HG03196 (cell line): ENCODE data around the gene ARHGEF2.
A peak's percentile ranks its signal among the peaks of the same experiment; 100 is the strongest.
"Not testable (repeated sequence)": the region's sequence is repeated elsewhere in the genome, so short reads cannot be mapped to it uniquely, and the experiment has no call there.

ENCODE experiments used
- ATAC-seq: cut with Tn5 transposase; IDR thresholded peaks from one replicate; pipeline ENCODE4 v1.9.1; 2021; ENCODE audit not compliant: unreplicated experiment

ARHGEF2 gene

GRCh38 chr1:155993595-155993994 is 15.2 kb upstream of the ARHGEF2 start:
- ATAC-seq: no peak

DNA sequence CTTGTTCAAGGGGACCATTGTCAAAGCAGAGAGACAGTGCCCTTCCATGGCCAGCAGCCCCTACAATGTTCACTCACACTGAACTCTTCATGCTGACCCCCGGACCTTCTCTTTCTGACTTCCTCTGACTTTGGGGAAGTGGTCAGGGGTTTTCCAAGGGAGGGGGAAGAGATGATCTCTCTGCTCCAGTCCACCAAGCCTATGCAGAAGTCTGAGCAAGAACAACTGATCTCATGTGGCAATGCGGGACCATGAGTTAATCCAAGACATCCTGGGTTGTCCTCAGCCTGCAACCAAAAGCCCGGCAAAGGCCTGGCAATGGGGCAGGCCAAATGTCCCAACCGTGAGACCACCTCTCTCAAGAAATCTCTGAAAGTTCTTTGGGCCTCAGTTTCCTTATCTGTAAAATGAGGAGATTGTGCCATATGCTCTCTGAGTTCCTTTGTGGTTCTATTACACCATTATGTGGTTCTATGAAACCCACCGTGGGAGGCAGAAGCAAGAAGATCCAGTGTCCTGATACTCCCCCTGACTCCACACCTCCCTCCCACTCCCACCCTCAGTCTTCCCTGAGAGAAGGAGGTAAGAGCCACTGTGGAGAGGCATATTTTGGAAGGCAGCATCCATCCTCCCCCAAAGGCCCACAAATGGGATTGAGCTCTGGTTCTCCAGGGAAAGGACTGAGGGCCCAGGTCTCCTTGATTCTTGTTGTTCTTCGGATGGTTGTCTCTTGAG is 11.8 kb upstream of the ARHGEF2 start:
- ATAC-seq: no peak

DNA sequence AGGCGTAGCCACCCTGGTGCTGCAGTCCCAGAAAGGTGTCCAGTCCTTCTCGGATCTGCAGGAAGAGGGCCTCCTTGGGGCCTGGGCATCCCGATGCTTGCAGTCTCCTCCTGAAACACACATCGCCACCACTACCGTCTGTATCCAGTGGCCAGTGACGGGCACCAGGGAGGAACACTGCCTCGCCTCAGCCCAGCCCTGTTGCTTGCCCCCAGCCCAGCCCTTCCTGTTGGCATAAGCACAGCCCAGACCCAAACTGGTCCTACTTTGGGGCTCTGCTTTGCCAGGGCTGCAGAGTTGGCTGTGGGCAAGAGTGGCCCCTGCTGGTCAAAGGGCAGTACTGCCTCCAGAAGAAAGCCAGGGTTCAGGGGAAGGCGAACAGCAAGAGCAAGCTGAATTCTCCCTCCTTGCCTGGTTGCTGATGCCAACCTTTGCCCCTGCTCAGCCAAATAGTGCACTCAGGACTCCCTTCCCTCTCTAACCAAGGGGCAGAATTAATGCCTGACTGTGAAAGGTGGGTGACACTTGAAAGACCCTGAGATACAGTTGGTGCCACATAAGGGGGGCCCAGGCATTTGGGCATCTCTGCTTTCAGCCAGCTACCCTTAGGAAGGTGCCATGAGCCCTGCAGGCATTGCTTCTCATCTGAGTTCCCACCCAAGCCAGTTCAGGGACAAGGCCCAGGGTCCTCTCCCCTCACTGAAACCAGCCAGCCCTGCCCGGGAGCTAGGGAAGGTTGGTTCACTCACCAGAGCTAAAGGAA is 11.1 kb upstream of the ARHGEF2 start:
- ATAC-seq: peak; percentile 66

DNA sequence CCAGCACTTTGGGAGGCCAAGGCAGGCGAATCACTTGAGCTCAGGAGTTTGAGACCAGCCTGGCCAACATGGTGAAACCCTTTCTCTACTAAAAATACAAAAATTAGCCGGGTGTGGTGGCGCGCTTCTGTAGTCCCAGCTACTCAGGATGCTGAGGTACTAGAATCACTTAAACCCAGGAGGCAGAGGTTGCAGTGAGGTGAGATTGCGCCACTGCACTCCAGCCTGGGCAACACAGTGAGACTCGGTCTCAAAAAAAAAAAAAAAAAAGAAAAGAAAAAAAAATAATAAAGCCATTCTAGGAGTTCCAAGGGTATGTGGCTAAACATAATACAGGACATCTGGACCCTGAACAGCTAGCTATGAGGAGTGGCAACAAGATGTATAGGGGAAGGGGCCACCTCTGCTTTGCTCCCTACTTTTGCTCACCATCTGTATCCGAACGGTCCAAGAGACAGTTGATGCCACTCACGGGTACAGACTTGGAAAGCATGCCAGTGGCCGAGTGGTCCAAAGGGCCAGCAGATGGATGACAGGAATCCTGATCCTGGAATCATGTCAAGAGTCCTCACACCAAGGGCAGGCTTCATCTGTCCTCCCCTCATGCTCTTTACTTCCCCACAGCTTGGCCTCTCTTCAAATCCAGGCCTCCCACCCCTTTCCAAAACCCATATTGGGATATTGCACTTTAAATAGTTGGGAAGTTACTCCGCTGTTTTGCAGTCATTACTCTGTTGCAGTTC is 6.7 kb upstream of the ARHGEF2 start:
- ATAC-seq: not testable (repeated sequence)

DNA sequence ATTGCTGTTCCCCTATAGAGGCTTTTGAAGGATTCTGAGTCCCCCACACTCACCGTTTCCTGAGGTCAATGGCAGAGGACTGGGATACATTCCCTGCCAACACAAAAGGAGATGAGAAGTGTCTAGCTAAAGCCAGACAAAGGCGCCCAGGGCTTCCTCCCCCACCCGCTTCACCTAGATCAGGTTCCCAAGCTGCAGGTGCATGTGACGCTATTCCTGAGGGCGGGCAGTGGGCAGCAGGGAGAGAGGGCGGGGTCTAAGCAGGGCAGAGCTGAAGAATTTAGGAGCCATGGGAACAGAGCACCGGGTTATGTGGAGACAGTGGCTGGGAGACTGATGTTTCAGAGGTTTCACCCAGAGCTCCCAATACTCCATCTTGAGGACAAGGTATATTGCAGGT is 6.0 kb upstream of the ARHGEF2 start:
- no peak for ATAC-seq

DNA sequence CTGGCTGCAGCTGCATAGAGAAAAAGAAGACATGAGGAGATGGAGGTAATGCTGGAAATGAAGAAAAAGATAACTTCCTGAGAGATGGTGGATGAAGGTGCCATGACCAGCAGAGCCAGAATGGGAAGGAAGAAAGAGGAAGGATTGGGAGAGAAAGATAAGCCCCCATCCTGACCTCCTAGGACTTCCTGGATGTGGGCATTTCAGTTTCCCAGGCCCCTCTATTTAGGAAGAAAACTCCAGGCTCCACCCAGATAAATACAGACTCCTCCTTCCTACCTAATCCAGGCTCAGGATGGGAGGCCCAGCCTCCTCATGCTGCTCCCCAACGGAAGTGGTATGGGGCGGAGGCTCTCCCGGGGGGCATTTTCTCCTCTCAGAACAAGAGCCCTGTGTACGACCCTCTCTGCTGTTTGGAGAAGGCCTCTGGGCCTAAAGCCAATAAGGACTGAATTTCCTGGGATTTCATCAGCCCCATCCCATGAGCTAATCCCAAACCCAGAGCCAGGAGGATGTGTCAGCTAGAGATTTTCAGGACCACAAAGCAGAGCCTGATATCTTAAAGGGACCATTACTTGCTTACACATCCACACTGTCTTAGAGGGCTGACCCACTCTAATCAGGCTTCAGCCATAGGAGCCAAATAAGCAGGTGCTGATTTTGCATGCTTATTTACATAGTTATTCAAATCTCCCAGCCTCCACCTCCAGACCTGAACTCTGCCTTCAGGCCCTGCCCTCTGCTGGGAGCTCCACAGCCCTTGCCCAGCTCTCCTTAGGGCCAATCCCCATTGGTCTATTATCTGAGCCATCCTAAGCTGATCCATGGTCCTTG is 5.1 kb upstream of the ARHGEF2 start:
- ATAC-seq: no peak

- ATAC-seq: no peak
These were observed 3.8 kb upstream of the ARHGEF2 start for GRCh38 chr1:155982106-155982505.

DNA sequence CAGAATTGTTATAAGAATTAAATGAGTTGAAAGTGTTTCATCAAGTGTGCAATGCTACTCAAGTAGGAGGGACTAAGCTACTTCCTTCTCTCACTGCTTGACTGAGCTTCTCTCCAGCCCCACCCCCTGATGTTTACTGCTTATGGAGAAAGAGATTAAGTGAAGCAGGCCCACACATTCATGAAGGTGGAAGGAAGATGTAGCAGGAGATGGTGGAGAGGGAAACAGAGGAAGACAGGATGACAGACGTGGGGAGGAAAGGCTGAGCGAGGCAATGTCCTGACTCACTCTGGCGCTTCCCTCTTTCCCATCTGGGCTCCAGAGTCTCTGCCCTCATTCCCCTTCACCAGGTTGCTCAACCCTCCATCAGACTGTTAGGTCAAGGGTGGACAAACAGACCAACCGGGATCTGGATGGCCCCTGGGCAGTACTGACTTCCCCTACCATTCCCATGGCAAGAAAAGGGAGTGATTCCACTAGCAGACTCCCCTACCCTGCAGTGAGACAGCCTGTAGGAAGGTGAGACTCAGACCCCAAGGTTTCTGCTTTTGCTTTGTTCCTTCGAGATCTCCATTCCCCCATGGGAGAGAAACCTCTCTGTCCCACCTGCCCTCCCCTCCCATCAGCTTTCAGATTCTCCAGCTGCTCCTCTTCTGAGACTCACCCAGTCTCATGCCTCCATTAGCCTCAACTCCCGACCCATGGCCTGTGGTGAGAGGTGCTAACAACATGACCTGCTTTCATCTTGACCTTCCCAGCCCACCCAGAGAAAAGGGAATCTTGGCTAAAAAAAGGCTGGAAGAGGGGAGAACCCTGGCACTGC is 3.1 kb upstream of the ARHGEF2 start:
- no peak for ATAC-seq

- ATAC-seq: no peak
These were observed 1.4 kb upstream of the ARHGEF2 start for GRCh38 chr1:155979597-155980343.

GRCh38 chr1:155978973-155979429 is 654 bp upstream of the ARHGEF2 start:
- ATAC-seq: no peak

- no peak for ATAC-seq
These were observed 540 bp downstream of the ARHGEF2 start for GRCh38 chr1:155977690-155978324.

DNA sequence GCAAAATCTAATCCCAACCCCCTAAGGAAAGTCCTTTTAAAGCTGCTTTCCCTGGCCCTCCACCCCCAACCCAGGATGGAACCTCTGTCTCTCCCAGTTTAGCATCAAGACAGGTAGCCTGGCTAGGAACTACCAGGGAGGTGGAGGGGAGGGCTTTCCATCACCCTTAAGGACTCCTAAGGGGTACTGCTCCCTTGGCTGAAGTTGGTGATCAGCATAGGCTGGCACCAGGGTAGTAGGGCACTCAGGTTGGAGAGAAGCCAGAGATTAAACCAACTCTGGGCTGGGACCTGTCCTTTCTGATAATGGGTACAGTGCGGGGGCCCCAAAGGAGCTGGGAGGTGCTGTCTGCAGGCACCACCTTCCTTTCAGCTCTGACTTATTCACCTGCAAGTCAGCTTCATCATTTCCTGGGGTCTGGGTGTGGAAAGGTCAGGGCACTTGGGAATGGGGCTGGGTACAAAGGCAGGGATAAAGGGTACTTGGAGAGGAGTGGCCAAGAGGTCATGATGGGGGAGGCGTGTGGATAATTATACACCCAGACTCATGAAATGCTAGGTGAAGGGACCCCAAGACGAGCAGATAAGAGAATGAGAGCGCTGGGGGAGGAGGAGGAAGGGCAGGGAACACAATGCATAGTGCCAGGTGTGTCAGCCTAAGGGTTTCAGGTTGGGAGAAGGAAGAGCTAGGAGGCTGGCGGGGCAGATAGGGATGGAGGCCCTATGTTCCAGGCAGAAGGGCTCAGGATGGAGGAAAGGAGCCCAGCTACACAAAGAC is 1.2 kb downstream of the ARHGEF2 start:
- ATAC-seq: no peak

DNA sequence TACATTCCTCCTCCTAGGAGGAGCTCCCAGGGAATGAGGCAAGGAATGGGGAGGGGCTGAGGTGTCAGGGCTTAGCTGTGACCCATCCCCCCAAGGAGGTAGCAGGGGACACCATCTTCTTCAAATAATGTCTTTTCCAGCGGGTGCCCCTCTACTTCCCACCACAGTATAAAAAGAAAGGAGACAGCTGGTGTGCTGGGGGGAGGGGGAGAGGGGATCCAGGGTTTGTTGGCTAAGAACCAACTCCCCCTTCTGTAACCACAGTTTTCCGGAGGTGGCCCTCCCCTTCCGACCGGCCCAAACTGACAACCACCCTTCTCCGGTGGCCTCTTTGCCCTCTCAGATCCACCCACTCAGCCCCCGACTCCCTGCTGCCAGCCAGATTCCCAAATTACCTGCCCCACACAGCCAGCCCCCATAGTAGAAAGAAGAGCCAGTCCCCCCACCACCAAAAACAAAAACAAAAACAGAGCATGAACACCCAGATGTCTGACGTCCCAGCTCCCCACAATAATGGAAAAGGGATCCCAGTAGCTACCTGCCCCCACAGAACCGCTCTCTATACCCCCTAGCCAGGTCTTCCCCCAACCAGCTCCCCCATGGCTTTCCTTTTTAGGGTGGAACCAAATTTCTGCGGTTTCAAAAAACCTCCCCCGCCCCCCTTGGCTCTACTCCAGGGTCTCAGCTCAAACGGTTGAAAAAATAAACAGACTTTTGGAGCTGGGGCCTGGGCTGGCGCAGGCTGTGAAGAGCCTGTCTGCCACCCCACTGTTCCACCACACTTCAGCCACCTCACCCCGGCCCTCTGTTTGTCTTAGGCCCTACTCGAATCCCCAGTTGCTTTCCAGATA is 2.1 kb downstream of the ARHGEF2 start:
- no peak for ATAC-seq

DNA sequence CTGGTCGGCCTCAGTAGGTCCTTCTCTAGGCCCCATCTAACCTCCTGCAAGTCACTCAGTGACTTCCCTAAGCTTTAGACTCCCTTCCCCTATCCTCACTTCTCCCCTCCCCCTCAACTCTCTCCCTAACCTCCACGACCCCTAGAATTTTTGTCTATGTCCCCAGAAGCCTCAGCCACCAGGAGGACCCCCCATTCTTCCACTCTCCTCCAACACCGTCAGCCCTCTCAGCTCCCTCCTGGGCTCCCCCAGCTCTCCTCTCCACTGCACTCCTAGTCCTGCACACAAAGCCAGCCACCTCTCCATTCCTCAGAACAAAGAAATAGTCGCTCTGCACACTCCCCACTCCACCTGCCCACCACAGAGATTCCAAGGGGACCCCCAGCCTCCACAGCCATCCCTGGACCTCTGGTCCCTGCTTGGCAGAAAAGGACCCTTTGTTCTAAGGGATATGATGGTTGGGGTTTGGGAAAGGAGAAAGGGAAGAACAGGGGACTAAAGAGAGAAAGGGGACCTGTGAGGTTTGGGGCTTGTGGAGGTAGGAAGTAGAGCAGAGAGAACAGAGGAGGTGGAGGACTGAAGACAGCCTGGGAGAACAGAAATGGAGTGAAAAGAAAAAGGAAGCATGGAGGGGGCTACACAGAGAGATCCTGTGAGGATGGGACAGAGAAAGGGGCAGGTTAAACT is 2.8 kb downstream of the ARHGEF2 start:
- ATAC-seq: no peak

DNA sequence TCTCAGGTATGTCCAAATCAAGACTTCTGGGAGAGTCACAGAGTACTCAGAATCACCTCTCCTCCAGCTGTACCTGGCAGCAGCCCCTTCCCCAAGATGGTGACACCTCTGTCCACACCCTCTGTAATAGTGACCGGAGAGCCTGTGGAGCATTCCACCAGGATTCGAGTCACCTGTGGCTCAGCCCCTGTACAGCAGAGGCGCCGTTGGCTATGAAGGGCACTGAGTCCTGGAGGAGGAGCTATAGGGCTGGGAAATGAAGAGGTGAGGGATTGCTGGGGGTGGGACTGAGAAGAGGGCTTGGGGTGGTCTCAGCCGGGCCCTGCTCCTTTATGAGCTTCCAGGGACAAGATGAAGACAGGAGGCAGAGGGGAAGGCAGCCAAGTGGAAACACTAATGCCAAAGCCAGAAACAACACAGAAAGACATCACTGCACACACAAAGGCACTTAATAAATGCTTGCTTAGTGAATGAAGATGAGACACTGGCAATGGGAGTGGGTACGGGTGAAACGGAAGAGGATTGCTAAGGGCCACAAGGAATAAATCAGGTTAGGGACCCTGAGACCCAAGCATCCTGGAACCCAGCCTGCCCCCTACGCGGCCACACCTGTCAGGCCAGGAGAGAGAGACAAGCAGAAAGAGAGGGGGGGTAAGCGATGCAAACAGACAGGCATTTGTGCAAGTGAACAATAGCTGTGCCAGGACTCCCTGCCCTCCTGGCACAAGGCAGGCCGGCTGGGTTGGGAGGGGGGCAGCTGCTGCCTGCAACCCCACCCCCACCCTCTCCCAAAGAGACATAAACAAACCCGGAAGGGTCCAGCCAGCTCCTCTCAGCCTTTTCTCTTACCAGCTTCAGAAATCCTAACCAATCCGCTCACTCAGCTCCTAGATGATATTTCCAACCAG is 3.9 kb downstream of the ARHGEF2 start:
- no peak for ATAC-seq

- ATAC-seq: no peak
These were observed 4.6 kb downstream of the ARHGEF2 start for GRCh38 chr1:155973723-155974122.
